Fibroblast of lung (primary cell): ENCODE measurements around the gene SOSTDC1.

Source experiments
- CTCF ChIP-seq, 2 donors: IDR thresholded peaks in 1 of 2; conservative IDR thresholded peaks in 1 of 2; 1 replicate in 1 of 2; 2 replicates in 1 of 2; pipeline ENCODE4 v1.5.1; 2011 to 2012; ENCODE audit warnings: low read length in 2 of 2, control low read depth in 1 of 2, inconsistent platforms in 1 of 2, low read depth in 1 of 2, mild to moderate bottlenecking in 1 of 2
- EZH2 ChIP-seq: IDR thresholded peaks from 2 replicates; pipeline ENCODE4 v1.5.1; 2012; ENCODE audit warnings: low read length, control low read depth, mild to moderate bottlenecking; ENCODE audit errors: missing control alignments

DNA sequence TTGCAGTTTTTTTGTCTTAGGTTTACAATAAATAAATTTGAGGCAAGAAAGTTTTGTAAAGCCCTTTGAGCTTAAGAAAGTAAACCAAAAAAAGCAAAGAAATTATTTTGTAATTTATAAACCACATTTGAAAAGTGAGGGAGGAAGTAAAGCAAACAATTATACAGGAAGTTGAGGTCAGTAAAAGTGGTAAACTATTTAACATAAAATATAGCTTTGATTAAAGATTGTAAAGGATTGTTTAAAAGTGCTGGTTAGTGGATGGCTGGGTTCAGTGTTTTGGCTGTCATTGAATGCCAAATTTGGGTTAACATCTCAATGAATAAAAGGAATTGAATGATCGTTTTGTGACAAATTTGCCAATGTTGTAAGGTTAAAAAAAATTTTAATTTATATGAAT lies 9.9 kb downstream of the SOSTDC1 start:
- TF ChIP-seq CTCF (conservative IDR thresholded peaks at IDR 0.05 in 1 of 2, IDR thresholded peaks at IDR 0.05 in 1 of 2; ENCODE audit: low read depth in 1 of 2, low read length in 2 of 2) (no peak), EZH2 (no peak)
